Endodermal cell (in vitro differentiated cells): Measurements from ENCODE around the gene SLC38A10. TPM values are rescaled to one million over a fixed set of nuclear protein-coding genes. Genes with fewer than 3 reads are reported as not detected.

Experiments used
- DNase-seq: peaks from one replicate; pipeline ENCODE4 v3.0.0-alpha.2; 2017
- H3K27ac ChIP-seq: 2 replicates; pipeline ENCODE4 v1.5.1; 2013; ENCODE audit warnings: mild to moderate bottlenecking, low read depth, low read length, moderate library complexity
- H3K27me3 ChIP-seq: 2 replicates; pipeline ENCODE4 v1.6.1; 2013; ENCODE audit warnings: mild to moderate bottlenecking, low read length, moderate library complexity; ENCODE audit not compliant: insufficient read depth, control insufficient read depth, poor library complexity, severe bottlenecking
- H3K36me3 ChIP-seq: 2 replicates; pipeline ENCODE4 v1.7.0; 2013; ENCODE audit warnings: mild to moderate bottlenecking, low read length, moderate library complexity; ENCODE audit not compliant: control insufficient read depth, insufficient read depth
- H3K4me1 ChIP-seq: one replicate; pipeline ENCODE4 v1.7.0; 2013; ENCODE audit warnings: low read length; ENCODE audit not compliant: control insufficient read depth, insufficient read depth
- H3K4me3 ChIP-seq: 2 replicates; pipeline ENCODE4 v1.5.1; 2013; ENCODE audit warnings: mild to moderate bottlenecking, low read length, moderate library complexity
- H3K9ac ChIP-seq: 2 replicates; pipeline ENCODE4 v1.6.1; 2013; ENCODE audit warnings: mild to moderate bottlenecking, low read length, moderate library complexity; ENCODE audit not compliant: poor library complexity, severe bottlenecking; ENCODE audit errors: extremely low read depth
- H3K9me3 ChIP-seq: 2 replicates; pipeline ENCODE4 v1.6.1; 2013; ENCODE audit warnings: mild to moderate bottlenecking, low read length, moderate library complexity; ENCODE audit not compliant: control insufficient read depth
- H3K27ac Mint-ChIP-seq: 2 replicates; pipeline ENCODE4 v1.8.0; 2020; ENCODE audit warnings: mixed read lengths
- H3K27me3 Mint-ChIP-seq: 2 replicates; pipeline ENCODE4 v1.8.0; 2021; ENCODE audit warnings: mild to moderate bottlenecking, mixed read lengths; ENCODE audit not compliant: insufficient read depth
- H3K36me3 Mint-ChIP-seq: 2 replicates; pipeline ENCODE4 v1.8.0; 2020; ENCODE audit warnings: low read depth, mixed read lengths
- H3K4me1 Mint-ChIP-seq: 2 replicates; pipeline ENCODE4 v1.8.0; 2020; ENCODE audit warnings: mixed read lengths
- H3K4me3 Mint-ChIP-seq: 2 replicates; pipeline ENCODE4 v1.8.0; 2020; ENCODE audit warnings: mild to moderate bottlenecking, moderate library complexity, mixed read lengths
- H3K9me3 Mint-ChIP-seq: 2 replicates; pipeline ENCODE4 v1.8.0; 2020; ENCODE audit warnings: mild to moderate bottlenecking, mixed read lengths
- WGBS, 2 experiments: methylation state at CpG; one replicate each; pipeline versions ENCODE4 v1.1.5 to v1.1.7; 2013; ENCODE audit warnings: missing lambda C conversion rate in 2 of 2, mixed read lengths in 1 of 2; ENCODE audit not compliant: insufficient coverage in 1 of 2, insufficient read length in 1 of 2; 5-methylcytosine and 5-hydroxymethylcytosine counted together
- total RNA-seq, 2 donors: library from RNA; stranded (reverse); fragmentation: NEBNext Ultra II Directional in 1 of 2; extraction: Animal tissue kit (Norgen Biotek cat#: 25700) in 1 of 2; gene quantifications; 2 replicates in 1 of 2; 3 replicates in 1 of 2; pipeline ENCODE4 v1.2.1, GENCODE V29; 2021
- TF ChIP-seq, protein P1 (sequence below): fragments of 200-600 bp; sonication (generic); conservative IDR thresholded peaks from 2 replicates; pipeline ENCODE4 v1.5.0; 2021; ENCODE audit warnings: antibody characterized with exemption, mild to moderate bottlenecking

SLC38A10 gene
- total RNA-seq, 2 donors from 2014 or later: 60.2 to 90.3 TPM

DNA sequence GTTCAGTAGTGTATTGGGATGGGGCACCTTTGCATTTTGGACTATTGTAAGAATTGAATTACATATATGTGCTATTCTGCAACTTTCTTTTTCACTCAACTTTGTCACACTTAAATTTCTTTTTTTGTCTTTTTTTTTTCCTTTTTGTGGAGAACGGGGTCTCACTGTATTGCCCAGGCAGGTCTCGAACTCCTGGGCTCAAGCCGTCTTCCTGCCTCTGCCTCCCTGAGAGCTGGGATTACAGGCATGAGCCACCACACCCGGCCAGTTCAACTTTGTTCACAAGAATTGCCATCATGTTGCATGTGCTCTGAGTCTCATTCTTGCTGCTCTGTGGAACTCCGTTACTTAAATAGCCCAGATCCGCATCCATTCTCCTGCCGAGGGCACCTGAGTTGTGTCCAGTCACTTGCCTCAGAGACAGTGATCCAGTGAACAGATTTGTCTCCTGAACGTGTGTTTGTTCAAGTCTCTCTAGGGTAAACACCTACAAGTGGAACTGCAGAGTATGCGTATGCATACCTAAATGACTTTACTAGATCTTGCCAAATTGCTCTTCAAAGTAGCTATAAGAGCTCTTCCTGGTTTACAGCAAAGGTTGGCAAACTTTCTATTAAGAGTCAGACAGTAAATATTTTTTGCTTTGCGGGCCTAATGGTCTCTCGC is 3.4 kb upstream of the SLC38A10 start:
- H3K4me3 ChIP-seq: no peak overlapping the region
- H3K27me3 Mint-ChIP-seq: no peaks in the 10 kb centered on the region
- peaks cover 3% of the 10 kb centered on the region for H3K36me3 Mint-ChIP-seq
- no peak overlapping the region for H3K4me3 Mint-ChIP-seq
- H3K4me1 Mint-ChIP-seq: peaks cover 9% of the 10 kb centered on the region
- no peaks in the 10 kb centered on the region for H3K9me3 ChIP-seq
- H3K9me3 Mint-ChIP-seq: no peaks in the 10 kb centered on the region
- no peak overlapping the region for H3K27ac Mint-ChIP-seq
- TF ChIP-seq, protein P1, sequence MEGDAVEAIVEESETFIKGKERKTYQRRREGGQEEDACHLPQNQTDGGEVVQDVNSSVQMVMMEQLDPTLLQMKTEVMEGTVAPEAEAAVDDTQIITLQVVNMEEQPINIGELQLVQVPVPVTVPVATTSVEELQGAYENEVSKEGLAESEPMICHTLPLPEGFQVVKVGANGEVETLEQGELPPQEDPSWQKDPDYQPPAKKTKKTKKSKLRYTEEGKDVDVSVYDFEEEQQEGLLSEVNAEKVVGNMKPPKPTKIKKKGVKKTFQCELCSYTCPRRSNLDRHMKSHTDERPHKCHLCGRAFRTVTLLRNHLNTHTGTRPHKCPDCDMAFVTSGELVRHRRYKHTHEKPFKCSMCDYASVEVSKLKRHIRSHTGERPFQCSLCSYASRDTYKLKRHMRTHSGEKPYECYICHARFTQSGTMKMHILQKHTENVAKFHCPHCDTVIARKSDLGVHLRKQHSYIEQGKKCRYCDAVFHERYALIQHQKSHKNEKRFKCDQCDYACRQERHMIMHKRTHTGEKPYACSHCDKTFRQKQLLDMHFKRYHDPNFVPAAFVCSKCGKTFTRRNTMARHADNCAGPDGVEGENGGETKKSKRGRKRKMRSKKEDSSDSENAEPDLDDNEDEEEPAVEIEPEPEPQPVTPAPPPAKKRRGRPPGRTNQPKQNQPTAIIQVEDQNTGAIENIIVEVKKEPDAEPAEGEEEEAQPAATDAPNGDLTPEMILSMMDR: no peak
- no peaks in the 10 kb centered on the region for H3K36me3 ChIP-seq
- H3K27me3 ChIP-seq: no peaks in the 10 kb centered on the region
- no peak overlapping the region for H3K27ac ChIP-seq
- H3K4me1 ChIP-seq: no peaks in the 10 kb centered on the region
- no peak for DNase-seq
- 91 to 92% methylated on average over 11 of the region's 11 CpGs for WGBS, 2 experiments
- no peak overlapping the region for H3K9ac ChIP-seq

DNA sequence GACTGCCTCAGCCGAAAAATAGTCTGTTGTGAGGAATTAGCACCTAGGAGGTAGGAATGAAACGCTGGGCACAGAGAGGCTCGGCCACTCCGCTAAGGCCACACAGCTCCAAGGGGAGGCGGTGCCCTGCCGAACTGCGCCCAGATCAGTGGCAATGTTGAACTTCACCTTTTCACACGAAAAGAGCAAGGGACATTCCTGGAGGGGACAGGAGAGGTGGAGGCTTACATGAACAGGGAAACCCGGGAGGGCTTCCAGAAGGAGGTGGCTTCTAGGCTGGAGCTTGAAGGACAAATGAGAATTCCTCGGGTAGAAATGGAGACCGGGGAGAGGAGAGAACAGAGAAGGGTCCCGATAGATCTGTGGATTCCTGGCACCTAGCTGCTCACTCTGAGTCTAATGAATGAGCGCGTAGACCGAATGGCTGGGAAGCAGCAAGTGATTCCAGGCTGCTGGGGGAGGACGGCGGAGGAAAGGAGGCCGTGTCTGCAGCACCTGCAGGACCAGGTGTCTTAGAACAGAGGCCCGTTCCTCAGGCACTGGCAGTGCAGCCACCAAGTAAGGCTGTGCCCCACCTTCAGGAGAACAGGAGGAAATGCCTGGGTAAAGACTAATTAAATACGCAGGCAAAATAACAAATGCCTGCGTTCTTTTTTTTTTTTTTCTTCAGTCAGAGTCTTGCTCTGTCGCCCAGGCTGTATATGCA is 722 bp upstream of the SLC38A10 start:
- peak overlapping the region; percentile 68 for H3K9ac ChIP-seq

DNA sequence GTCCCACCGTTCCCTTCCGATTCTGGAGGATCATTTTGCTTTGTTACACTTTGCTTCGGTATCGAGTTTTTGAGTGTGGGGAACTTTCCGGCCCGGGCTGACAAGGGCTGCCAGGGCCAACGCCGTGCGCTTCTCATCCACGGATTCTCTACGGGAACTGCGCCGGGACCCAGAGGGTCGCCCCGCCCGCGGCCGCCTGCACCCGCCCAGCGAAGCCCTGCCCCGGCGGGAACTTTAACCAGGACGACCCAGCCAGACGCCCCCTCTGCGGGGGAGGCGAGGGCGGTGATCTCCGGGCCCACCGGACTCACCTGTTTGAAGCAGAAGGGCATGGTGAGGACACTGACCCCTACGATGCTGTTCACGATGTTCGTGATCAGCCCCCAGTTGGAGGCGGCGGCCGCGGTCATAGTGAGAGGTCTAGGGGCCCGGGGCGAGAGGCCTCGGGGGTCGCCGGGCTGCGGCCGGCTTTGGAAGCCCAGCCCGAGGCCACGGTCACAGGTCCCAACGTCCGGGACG is 536 bp downstream of the SLC38A10 start:
- no peaks in the 10 kb centered on the region for H3K36me3 ChIP-seq
- Mint-ChIP-seq H3K27me3 (no peaks in the 10 kb centered on the region), H3K9me3 (no peaks in the 10 kb centered on the region), H3K27ac (peak overlapping the region; percentile 48), H3K36me3 (peaks cover 15% of the 10 kb centered on the region), H3K4me1 (peaks cover 9% of the 10 kb centered on the region), H3K4me3 (peak overlapping the region; percentile 83)
- H3K9me3 ChIP-seq: no peaks in the 10 kb centered on the region
- peak overlapping the region; percentile 68 for H3K9ac ChIP-seq
- TF ChIP-seq, protein P1: no peak
- H3K4me1 ChIP-seq: no peaks in the 10 kb centered on the region
- 3 to 5% methylated on average over 25 to 48 of the region's 48 CpGs for WGBS, 2 experiments
- no peak overlapping the region for H3K27ac ChIP-seq
- H3K4me3 ChIP-seq: peak overlapping the region; percentile 92
- no peaks in the 10 kb centered on the region for H3K27me3 ChIP-seq
- no peak for DNase-seq

More for the DNA sequence above, 722 bp upstream of the SLC38A10 start:
- DNase-seq: peak; percentile 89
- peak overlapping the region; percentile 92 for H3K4me3 ChIP-seq
- Mint-ChIP-seq H3K4me3 (peak overlapping the region; percentile 83), H3K36me3 (peaks cover 6% of the 10 kb centered on the region), H3K27ac (peak overlapping the region; percentile 94), H3K9me3 (no peaks in the 10 kb centered on the region), H3K4me1 (peaks cover 9% of the 10 kb centered on the region), H3K27me3 (no peaks in the 10 kb centered on the region)
- 40 to 42% methylated on average over 21 to 22 of the region's 22 CpGs for WGBS, 2 experiments
- TF ChIP-seq, protein P1: peak; percentile 70
- H3K9me3 ChIP-seq: no peaks in the 10 kb centered on the region
- peak overlapping the region; percentile 22 for H3K27ac ChIP-seq
- H3K36me3 ChIP-seq: no peaks in the 10 kb centered on the region
- no peaks in the 10 kb centered on the region for H3K27me3 ChIP-seq
- H3K4me1 ChIP-seq: no peaks in the 10 kb centered on the region
